WTC11 (cell line): ENCODE data around the gene POLDIP3. TPM values are rescaled to one million over a fixed set of nuclear protein-coding genes. Genes with fewer than 3 reads are reported as not detected.

Source experiments
- ATAC-seq: fragments of 200-7000 bp; cut with Tn5 transposase; 2 replicates; pipeline ENCODE4 v1.10.0; 2021; ENCODE audit warnings: mild to moderate bottlenecking, moderate library complexity
- CTCF ChIA-PET: fragments of 300-600 bp; sonication (Branson Sonifier 250); formaldehyde crosslinking; loops from one replicate; lab custom pipeline; 2021; ENCODE audit warnings: antibody characterized with exemption; lab: Charles Lee
- POLR2A ChIA-PET: fragments of 350-600 bp; sonication (Branson Sonifier 250); formaldehyde crosslinking; loops from one replicate; lab custom pipeline; 2021; ENCODE audit warnings: antibody characterized with exemption; lab: Charles Lee
- DNase-seq: peaks from one replicate; pipeline ENCODE4 v3.0.0; 2021; ENCODE audit warnings: low spot score
- H3K27ac Mint-ChIP-seq: 2 replicates; pipeline ENCODE4 v1.8.0; 2021; ENCODE audit warnings: mixed read lengths
- H3K27me3 Mint-ChIP-seq: 2 replicates; pipeline ENCODE4 v1.8.0; 2021; ENCODE audit warnings: low read depth, mild to moderate bottlenecking, moderate library complexity, mixed read lengths
- H3K36me3 Mint-ChIP-seq: 2 replicates; pipeline ENCODE4 v1.8.0; 2021; ENCODE audit warnings: mixed read lengths
- H3K4me1 Mint-ChIP-seq: 2 replicates; pipeline ENCODE4 v1.8.0; 2022; ENCODE audit warnings: mixed read lengths
- H3K4me3 Mint-ChIP-seq: 2 replicates; pipeline ENCODE4 v1.8.0; 2021; ENCODE audit warnings: mild to moderate bottlenecking, moderate library complexity, mixed read lengths
- H3K9me3 Mint-ChIP-seq: 2 replicates; pipeline ENCODE4 v1.8.0; 2021; ENCODE audit warnings: mixed read lengths
- ATF6 ChIP-seq: sonication (generic); formaldehyde crosslinking; IDR thresholded peaks from 2 replicates; pipeline ENCODE4 v1.8.1; 2023; ENCODE audit warnings: mild to moderate bottlenecking, missing genetic modification reagents
- CDX4 ChIP-seq: fragments of 250-450 bp; sonication (Bioruptor Pico); IDR thresholded peaks from 2 replicates; pipeline ENCODE4 v1.9.0; 2021; ENCODE audit warnings: moderate library complexity, mild to moderate bottlenecking, inconsistent platforms, borderline replicate concordance
- CTCF ChIP-seq: fragments of 200-600 bp; IDR thresholded peaks from 2 replicates; pipeline ENCODE4 v1.8.0; 2022; ENCODE audit warnings: antibody characterized with exemption
- E2F4 ChIP-seq: sonication (generic); formaldehyde crosslinking; IDR thresholded peaks from 2 replicates; pipeline ENCODE4 v1.8.1; 2022; ENCODE audit warnings: low read depth, mild to moderate bottlenecking, moderate library complexity, missing genetic modification reagents, borderline replicate concordance
- IRF2 ChIP-seq: sonication (generic); formaldehyde crosslinking; IDR thresholded peaks from 2 replicates; pipeline ENCODE4 v1.8.0; 2022; ENCODE audit warnings: low read depth, missing genetic modification reagents, borderline replicate concordance
- MXD4 ChIP-seq: fragments of 250-450 bp; sonication (Bioruptor Pico); IDR thresholded peaks from 2 replicates; pipeline ENCODE4 v1.8.0; 2021; ENCODE audit warnings: mild to moderate bottlenecking, moderate library complexity, borderline replicate concordance
- MYBL2 ChIP-seq: sonication (generic); formaldehyde crosslinking; IDR thresholded peaks from 2 replicates; pipeline ENCODE4 v1.8.1; 2023; ENCODE audit warnings: mild to moderate bottlenecking, moderate library complexity, missing genetic modification reagents
- SMAD3 ChIP-seq: sonication (generic); formaldehyde crosslinking; IDR thresholded peaks from 2 replicates; pipeline ENCODE4 v1.8.0; 2022; ENCODE audit warnings: missing genetic modification reagents, mild to moderate bottlenecking, borderline replicate concordance
- SP1 ChIP-seq: sonication (generic); formaldehyde crosslinking; conservative IDR thresholded peaks from 2 replicates; pipeline ENCODE4 v1.8.1; 2022; ENCODE audit warnings: missing genetic modification reagents
- TCF7 ChIP-seq: sonication (generic); formaldehyde crosslinking; IDR thresholded peaks from 2 replicates; pipeline ENCODE4 v1.8.0; 2022; ENCODE audit warnings: mild to moderate bottlenecking, low read depth, missing genetic modification reagents, moderate library complexity
- TEAD4 ChIP-seq: sonication (generic); formaldehyde crosslinking; IDR thresholded peaks from 2 replicates; pipeline ENCODE4 v1.8.0; 2022; ENCODE audit warnings: mild to moderate bottlenecking, missing genetic modification reagents
- USF1 ChIP-seq: sonication (generic); formaldehyde crosslinking; IDR thresholded peaks from 2 replicates; pipeline ENCODE4 v1.8.0; 2022; ENCODE audit warnings: mild to moderate bottlenecking, missing genetic modification reagents
- ZNF121 ChIP-seq: sonication (generic); formaldehyde crosslinking; IDR thresholded peaks from 2 replicates; pipeline ENCODE4 v1.8.0; 2023; ENCODE audit warnings: missing genetic modification reagents
- ZNF232 ChIP-seq: sonication (generic); formaldehyde crosslinking; IDR thresholded peaks from 2 replicates; pipeline ENCODE4 v1.8.0; 2022; ENCODE audit warnings: mild to moderate bottlenecking, missing genetic modification reagents
- ZNF263 ChIP-seq: sonication (generic); formaldehyde crosslinking; IDR thresholded peaks from 2 replicates; pipeline ENCODE4 v1.8.1; 2022; ENCODE audit warnings: low read depth, mild to moderate bottlenecking, moderate library complexity, missing genetic modification reagents
- ZNF281 ChIP-seq: sonication (generic); formaldehyde crosslinking; IDR thresholded peaks from 2 replicates; pipeline ENCODE4 v1.8.0; 2023; ENCODE audit warnings: mild to moderate bottlenecking, missing genetic modification reagents
- ZNF425 ChIP-seq: fragments of 250-450 bp; sonication (Bioruptor Pico); conservative IDR thresholded peaks from 2 replicates; pipeline ENCODE4 v1.9.0; 2021; ENCODE audit warnings: mild to moderate bottlenecking
- total RNA-seq: library from RNA; stranded (reverse); gene quantifications from 3 replicates; pipeline ENCODE4 v1.2.3, GENCODE V29; 2021

The POLDIP3 gene
- total RNA-seq, 1 experiment from 2014 or later, result 73.2 TPM

- Mint-ChIP-seq H3K4me3 (no peak overlapping the region), H3K27me3 (no peaks in the 10 kb centered on the region; the same call in 1 of the 2 replicates), H3K4me1 (no peaks in the 10 kb centered on the region), H3K36me3 (no peaks in the 10 kb centered on the region), H3K9me3 (no peaks in the 10 kb centered on the region), H3K27ac (no peak overlapping the region)
- DNase-seq, result no peak
- CTCF ChIA-PET, result interaction anchor here (1.2 to 1.3 kb wide), 2 partner anchors 44 to 213 kb away, joined by 3 to 5 read pairs; no protein-coding TSS in a partner anchor
- POLR2A ChIA-PET, result interaction anchor here (1.5 kb wide), 1 partner anchor 40 kb away, joined by 3 read pairs; the partner anchor contains the start of gene POLDIP3
- TF ChIP-seq E2F4 (CRISPR knock-in tag) (no peak), CTCF (no peak), ZNF425 (no peak)
- ATAC-seq, result no peak
These were observed 39.9 kb upstream of the POLDIP3 start for GRCh38 chr22:42654436-42655073.

GRCh38 chr22:42653999-42654398 is 39.3 kb upstream of the POLDIP3 start:
- no peaks in the 10 kb centered on the region; the same call in 1 of the 2 replicates for H3K27me3 Mint-ChIP-seq
- TF ChIP-seq ZNF232 (CRISPR knock-in tag), result no peak
- TF ChIP-seq CDX4 (CRISPR knock-in tag), result no peak
- no peak for TF ChIP-seq TEAD4
- no peak for TF ChIP-seq ATF6
- TF ChIP-seq MXD4 (CRISPR knock-in tag), result no peak
- no peak for TF ChIP-seq ZNF121 (CRISPR knock-in tag)
- TF ChIP-seq USF1 (CRISPR knock-in tag), result no peak
- TF ChIP-seq SP1 (CRISPR knock-in tag), result no peak
- TF ChIP-seq ZNF281 (CRISPR knock-in tag), result no peak
- TF ChIP-seq MYBL2 (CRISPR knock-in tag), result no peak
- no peak for TF ChIP-seq IRF2 (CRISPR knock-in tag)
- no peak for TF ChIP-seq TCF7 (CRISPR knock-in tag)
- TF ChIP-seq SMAD3 (CRISPR knock-in tag), result no peak
- TF ChIP-seq ZNF263 (CRISPR knock-in tag), result no peak
- no peaks in the 10 kb centered on the region for H3K4me1 Mint-ChIP-seq
- H3K4me3 Mint-ChIP-seq, result no peak overlapping the region
- H3K9me3 Mint-ChIP-seq, result no peaks in the 10 kb centered on the region
- no peak for DNase-seq
- ATAC-seq, result no peak
- ChIA-PET POLR2A (no interaction called here), CTCF (interaction anchor here (1.2 to 1.3 kb wide), 2 partner anchors 44 to 213 kb away, joined by 3 to 5 read pairs; no protein-coding TSS in a partner anchor)
- H3K27ac Mint-ChIP-seq, result no peak overlapping the region
- H3K36me3 Mint-ChIP-seq, result no peaks in the 10 kb centered on the region
